Measurements from ENCODE around the gene NR2F2. TPM values are rescaled to one million over a fixed set of nuclear protein-coding genes. Genes with fewer than 3 reads are reported as not detected.

NR2F2 gene
- 10 to 100 TPM in 1 of 4 donors, 1 to 10 TPM in 3; 3.9 to 14.0 (median 6.5) TPM for total RNA-seq

DNA sequence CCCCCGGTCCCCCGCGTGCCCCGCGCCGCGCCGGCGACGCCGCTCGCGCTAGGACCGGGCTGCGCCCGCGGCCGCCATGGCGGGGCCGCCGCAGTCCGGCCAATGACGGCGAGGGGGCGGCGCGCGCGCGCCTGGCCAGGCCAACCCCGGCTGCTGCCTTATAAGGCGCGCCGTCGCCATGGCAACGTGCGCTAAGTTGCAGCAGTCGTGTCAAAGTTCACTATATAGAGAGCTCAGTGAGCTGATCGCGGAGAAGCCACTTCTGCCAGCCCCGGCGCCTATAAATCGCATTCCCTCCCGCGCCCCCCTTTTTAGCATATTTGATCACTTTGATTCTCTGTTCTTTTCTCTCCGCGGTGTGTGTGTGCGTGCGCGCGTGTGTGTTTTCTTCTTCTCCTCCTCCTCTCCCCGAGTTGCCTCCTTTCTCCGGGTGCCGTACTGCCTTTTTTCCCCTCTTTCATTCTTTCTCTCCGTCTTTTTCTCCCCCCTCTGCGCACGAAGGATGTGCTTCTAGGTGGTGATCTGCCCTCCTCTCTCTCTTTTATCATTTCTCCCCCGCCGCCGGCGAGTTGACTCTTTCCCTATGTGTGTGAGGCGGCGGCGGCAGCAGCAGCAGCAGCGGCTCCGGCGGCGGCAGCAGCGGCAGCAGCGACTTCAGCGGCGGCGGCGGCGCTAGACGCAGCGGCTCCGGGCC is at the start of gene NR2F2:
TSS of gene NR2F2 (plus strand) at position 251 of the 694 bp plus-strand sequence. CDS start 1,406 bp downstream, outside the sequence.
- intact Hi-C loops (cut with DNase I; ENCODE audit: low total_unique reads) = no loop called here
- 0 to 1% methylated on average over 45 to 46 of the region's 78 CpGs for WGBS, 2 donors

DNA sequence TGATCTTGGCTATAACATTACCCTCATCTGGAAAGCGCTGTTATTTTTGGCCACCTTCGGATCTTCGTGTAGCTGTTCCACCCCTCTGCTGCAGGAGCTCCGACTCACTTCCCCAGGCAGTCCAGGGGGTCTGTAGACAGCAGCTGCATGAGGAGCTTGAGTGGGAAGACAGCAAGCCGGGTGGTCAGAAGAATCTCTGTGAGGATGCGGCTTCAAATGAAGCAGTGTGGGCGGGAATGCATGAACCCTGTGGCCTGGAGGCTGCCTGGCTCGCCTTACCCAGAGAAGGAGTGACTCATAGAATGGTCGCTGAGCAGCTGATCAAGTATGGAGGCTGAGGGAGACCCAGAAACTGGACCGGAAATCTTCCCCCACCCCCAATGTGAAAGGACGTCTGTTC is 45.2 kb upstream of the NR2F2 start:
- no peak for DNase-seq (ENCODE audit: low spot score in 2 of 2)
- intact Hi-C loops (cut with DNase I; ENCODE audit: low total_unique reads) = no loop called here
- TF ChIP-seq POLR2A (IDR thresholded peaks at IDR 0.05) = no peak
- TF ChIP-seq, protein P1, sequence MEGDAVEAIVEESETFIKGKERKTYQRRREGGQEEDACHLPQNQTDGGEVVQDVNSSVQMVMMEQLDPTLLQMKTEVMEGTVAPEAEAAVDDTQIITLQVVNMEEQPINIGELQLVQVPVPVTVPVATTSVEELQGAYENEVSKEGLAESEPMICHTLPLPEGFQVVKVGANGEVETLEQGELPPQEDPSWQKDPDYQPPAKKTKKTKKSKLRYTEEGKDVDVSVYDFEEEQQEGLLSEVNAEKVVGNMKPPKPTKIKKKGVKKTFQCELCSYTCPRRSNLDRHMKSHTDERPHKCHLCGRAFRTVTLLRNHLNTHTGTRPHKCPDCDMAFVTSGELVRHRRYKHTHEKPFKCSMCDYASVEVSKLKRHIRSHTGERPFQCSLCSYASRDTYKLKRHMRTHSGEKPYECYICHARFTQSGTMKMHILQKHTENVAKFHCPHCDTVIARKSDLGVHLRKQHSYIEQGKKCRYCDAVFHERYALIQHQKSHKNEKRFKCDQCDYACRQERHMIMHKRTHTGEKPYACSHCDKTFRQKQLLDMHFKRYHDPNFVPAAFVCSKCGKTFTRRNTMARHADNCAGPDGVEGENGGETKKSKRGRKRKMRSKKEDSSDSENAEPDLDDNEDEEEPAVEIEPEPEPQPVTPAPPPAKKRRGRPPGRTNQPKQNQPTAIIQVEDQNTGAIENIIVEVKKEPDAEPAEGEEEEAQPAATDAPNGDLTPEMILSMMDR (IDR thresholded peaks at IDR 0.05) = no peak
- no peak overlapping the region for H3K4me3 ChIP-seq (ENCODE audit: low read depth, poor library complexity, severe bottlenecking)
- 68 to 79% methylated on average over 11 of the region's 11 CpGs for WGBS, 2 donors

More for the DNA sequence above, at the start of gene NR2F2:
- H3K4me3 ChIP-seq (ENCODE audit: low read depth, poor library complexity, severe bottlenecking) = peak within 1 kb of the TSS; percentile 66
- DNase-seq (ENCODE audit: low spot score in 2 of 2) = peak; percentile 94 to 98
- TF ChIP-seq, protein P1 (IDR thresholded peaks at IDR 0.05) = no peak
- TF ChIP-seq POLR2A (IDR thresholded peaks at IDR 0.05) = no peak

DNA sequence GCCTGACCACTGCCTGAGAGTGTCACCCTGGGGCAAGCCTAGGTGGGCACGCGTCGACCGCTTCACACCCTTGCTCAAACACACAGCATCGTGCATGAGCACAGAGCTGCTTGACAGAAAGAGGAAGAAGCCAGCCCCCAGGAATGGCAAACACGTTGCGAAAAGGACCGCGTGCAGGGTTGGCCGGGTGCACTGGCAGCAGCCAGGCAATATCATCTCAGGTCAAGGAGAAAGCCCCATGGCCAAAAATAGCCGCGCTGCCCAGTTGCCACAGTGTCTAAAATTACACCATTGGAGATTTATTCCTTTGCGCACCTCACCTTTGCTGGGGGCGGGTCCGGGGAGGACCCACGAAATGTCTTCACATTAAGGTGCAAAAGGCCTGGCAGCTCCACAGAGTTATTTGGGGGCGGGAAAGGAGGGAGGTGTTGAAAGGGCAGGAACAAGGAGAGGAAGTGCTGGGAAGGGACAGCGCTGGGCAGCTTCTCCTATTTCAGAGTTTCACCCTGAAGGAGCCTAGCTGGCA is 44.7 kb upstream of the NR2F2 start:
- no peak overlapping the region for H3K4me3 ChIP-seq (ENCODE audit: low read depth, poor library complexity, severe bottlenecking)
- TF ChIP-seq POLR2A (IDR thresholded peaks at IDR 0.05) = no peak
- intact Hi-C loops (cut with DNase I; ENCODE audit: low total_unique reads) = no loop called here
- 88 to 90% methylated on average over 18 of the region's 18 CpGs for WGBS, 2 donors
- no peak for DNase-seq (ENCODE audit: low spot score in 2 of 2)

DNA sequence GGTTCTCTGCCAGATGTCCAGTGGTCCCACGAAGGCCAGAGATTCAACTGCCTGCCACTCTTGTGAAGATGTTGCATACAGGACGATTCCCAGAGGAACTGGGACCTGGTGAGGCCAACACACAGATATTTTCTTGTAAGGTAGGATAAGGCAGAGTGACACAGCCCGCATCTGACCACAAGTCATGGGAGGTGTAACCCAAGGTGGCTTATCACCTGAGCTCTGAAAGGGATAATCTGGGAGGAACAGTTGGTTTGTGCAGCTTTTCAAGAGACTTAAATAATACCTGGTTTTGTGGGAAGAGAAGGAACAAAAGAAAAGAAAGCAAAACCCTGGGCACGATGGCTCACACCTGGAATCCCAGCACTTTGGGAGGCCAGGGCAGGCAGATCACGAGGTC is 39.8 kb upstream of the NR2F2 start:
- intact Hi-C loops (cut with DNase I; ENCODE audit: low total_unique reads) = no loop called here
- WGBS, 2 donors = 70 to 78% methylated on average over 5 of the region's 5 CpGs
- no peak for TF ChIP-seq POLR2A (IDR thresholded peaks at IDR 0.05)
- TF ChIP-seq, protein P1 (IDR thresholded peaks at IDR 0.05) = no peak
- H3K4me3 ChIP-seq (ENCODE audit: low read depth, poor library complexity, severe bottlenecking) = no peak overlapping the region
- no peak for DNase-seq (ENCODE audit: low spot score in 2 of 2)

DNA sequence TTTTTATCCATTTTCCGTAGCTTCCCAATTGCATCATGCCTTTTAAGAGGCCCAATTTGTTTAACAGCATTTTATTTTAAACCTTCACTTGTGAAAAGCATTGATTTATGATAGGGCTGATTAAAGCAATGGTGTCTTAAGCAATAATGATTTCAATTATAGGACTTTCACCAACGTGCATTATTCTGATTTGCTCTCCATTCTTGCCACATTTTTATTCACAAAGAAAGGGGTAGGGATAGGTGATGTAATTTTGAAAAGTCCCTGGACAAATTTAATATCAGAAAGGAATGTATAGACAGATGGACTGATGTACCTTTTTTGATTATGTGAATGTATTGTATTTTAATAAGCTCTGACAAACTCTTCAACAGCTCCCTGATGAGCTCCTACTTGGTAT is 37.9 kb upstream of the NR2F2 start:
- 72 to 76% methylated on average over 2 of the region's 2 CpGs for WGBS, 2 donors

DNA sequence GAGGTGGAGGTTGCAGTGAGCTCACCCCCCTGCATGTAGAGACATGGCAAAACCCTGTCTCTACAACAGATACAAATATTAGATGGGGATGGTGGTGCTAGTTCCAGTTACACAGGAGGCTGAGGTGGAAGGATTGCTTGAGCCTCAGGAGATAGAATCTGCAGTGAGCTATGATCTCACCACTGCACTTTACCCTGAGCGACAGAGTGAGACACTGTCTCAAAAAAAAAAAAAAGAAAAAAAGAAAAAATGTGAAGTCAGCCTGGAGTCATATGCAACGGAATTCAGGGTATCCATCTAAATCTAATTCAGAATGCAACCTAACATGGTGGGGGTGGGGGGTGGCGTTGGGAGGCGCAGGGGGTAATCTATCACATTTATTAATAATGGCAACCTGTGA is 37.1 kb upstream of the NR2F2 start:
- DNase-seq (ENCODE audit: low spot score in 2 of 2) = no peak
- WGBS, 2 donors = 53 to 58% methylated on average over 4 of the region's 4 CpGs
- no peak for TF ChIP-seq POLR2A (IDR thresholded peaks at IDR 0.05)
- TF ChIP-seq, protein P1 (IDR thresholded peaks at IDR 0.05) = no peak
- intact Hi-C loops (cut with DNase I; ENCODE audit: low total_unique reads) = no loop called here
- H3K4me3 ChIP-seq (ENCODE audit: low read depth, poor library complexity, severe bottlenecking) = no peak overlapping the region

More for the DNA sequence above, 37.9 kb upstream of the NR2F2 start:
- no peak overlapping the region for H3K4me3 ChIP-seq (ENCODE audit: low read depth, poor library complexity, severe bottlenecking)
- no peak for DNase-seq (ENCODE audit: low spot score in 2 of 2)
- TF ChIP-seq POLR2A (IDR thresholded peaks at IDR 0.05) = no peak
- TF ChIP-seq, protein P1 (IDR thresholded peaks at IDR 0.05) = no peak
- intact Hi-C loops (cut with DNase I; ENCODE audit: low total_unique reads) = no loop called here

Measured in lower leg skin (tissue), 4 donors.